ENCODE results near the gene POFUT1. TPM values are rescaled to one million over a fixed set of nuclear protein-coding genes. Genes with fewer than 3 reads are reported as not detected.

The POFUT1 gene
- total and polyA plus RNA-seq, 11 donors, result 12.0 to 48.5 (median 27.3) TPM

- Histone ChIP-seq H3K27me3 (no peaks in the 10 kb centered on the region), H3K9me3 (no peaks in the 10 kb centered on the region), H3K4me1 (peaks cover 0 to 10% (median 4%) of the 10 kb centered on the region in 12 donors), H3K36me3 (peaks cover 0 to 87% (median 61%) of the 10 kb centered on the region in 9 donors), H3K4me3 (no peak overlapping the region), H3K27ac (no peak overlapping the region)
- no peak for ATAC-seq
- WGBS, 4 donors, result 96 to 100% (median 100%) methylated on average over 1 of the region's 1 CpG
- intact Hi-C loops (cut with DNase I), result no loop called here
- TF ChIP-seq POLR2A (IDR thresholded peaks at IDR 0.05) (no peak), CTCF (IDR thresholded peaks at IDR 0.05) (no peak)
- DNase-seq, result no peak
Measured at GRCh38 chr20:32213870-32214269, 6.2 kb downstream of the POFUT1 start.

DNA sequence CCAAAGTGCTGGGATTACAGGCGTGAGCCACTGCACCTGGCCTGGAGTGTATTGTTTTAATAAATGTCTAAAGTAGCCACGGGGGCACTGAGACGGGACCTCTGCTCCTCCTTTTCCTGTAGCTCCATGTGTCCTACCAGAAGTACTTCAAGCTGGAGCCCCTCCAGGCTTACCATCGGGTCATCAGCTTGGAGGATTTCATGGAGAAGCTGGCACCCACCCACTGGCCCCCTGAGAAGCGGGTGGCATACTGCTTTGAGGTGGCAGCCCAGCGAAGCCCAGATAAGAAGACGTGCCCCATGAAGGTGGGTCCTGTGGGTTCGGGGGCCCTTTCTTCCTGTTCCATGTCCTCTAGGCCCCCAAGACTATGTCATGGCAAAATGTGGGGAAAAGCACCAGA, 7.5 kb downstream of the POFUT1 start:
- peaks cover 0 to 96% (median 71%) of the 10 kb centered on the region in 9 donors for H3K36me3 ChIP-seq
- no peak overlapping the region for H3K27ac ChIP-seq
- no peaks in the 10 kb centered on the region for H3K27me3 ChIP-seq
- 84 to 88% (median 85%) methylated on average over 8 of the region's 8 CpGs for WGBS, 4 donors
- H3K9me3 ChIP-seq, result no peaks in the 10 kb centered on the region
- no peak overlapping the region for H3K4me3 ChIP-seq
- no peak for TF ChIP-seq CTCF (IDR thresholded peaks at IDR 0.05)
- no peak for TF ChIP-seq POLR2A (IDR thresholded peaks at IDR 0.05)
- DNase-seq (no peak), ATAC-seq (no peak)
- H3K4me1 ChIP-seq, result peaks cover 0 to 4% (median 0%) of the 10 kb centered on the region in 12 donors
- intact Hi-C loops (cut with DNase I), result no loop called here

DNA sequence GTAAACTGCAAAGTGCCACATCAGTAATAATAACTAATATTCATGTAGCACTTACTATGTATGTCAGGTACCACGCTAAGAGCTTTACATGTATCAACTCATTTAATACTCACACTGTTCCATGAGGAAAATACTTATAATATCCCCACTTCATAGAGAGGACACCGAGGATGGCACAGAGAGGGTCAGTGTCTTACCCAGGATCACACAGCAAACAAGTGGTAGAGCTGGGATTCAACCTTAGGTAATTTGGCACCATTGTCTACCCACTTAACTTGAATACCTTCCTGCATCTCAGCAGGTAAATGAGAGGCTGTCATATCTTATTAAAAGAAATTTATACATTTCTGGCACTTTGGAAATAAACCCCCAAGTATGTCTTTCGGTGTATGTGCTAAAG, 8.0 kb downstream of the POFUT1 start:
- DNase-seq (no peak), ATAC-seq (no peak)
- no peaks in the 10 kb centered on the region for H3K27me3 ChIP-seq
- 90 to 98% (median 97%) methylated on average over 3 of the region's 3 CpGs for WGBS, 4 donors
- H3K27ac ChIP-seq, result peak overlapping the region in 1 of 12 donors; percentile 51
- no peak overlapping the region for H3K4me3 ChIP-seq
- H3K4me1 ChIP-seq, result peaks cover 0 to 4% (median 0%) of the 10 kb centered on the region in 12 donors
- TF ChIP-seq POLR2A (IDR thresholded peaks at IDR 0.05), result no peak
- peaks cover 0 to 96% (median 77%) of the 10 kb centered on the region in 9 donors for H3K36me3 ChIP-seq
- intact Hi-C loops (cut with DNase I), result no loop called here
- no peaks in the 10 kb centered on the region for H3K9me3 ChIP-seq

- whole genome bisulfite sequencing, 4 donors, result 80 to 87% (median 84%) methylated on average over 13 of the region's 13 CpGs
- Histone ChIP-seq H3K27me3 (no peaks in the 10 kb centered on the region), H3K9me3 (no peaks in the 10 kb centered on the region), H3K4me3 (no peak overlapping the region), H3K4me1 (peaks cover 0 to 4% (median 0%) of the 10 kb centered on the region in 12 donors), H3K27ac (peak overlapping the region in 1 of 12 donors; percentile 51), H3K36me3 (peaks cover 0 to 97% (median 79%) of the 10 kb centered on the region in 9 donors)
- ATAC-seq, result peak in 1 of 4 donors; percentile 44
- DNase-seq, result no peak
- intact Hi-C loops (cut with DNase I), result no loop called here
- TF ChIP-seq CTCF (IDR thresholded peaks at IDR 0.05), result no peak
- TF ChIP-seq POLR2A (IDR thresholded peaks at IDR 0.05), result no peak
Measured at GRCh38 chr20:32216179-32217142, 8.8 kb downstream of the POFUT1 start.

Measured in heart left ventricle (tissue), 16 donors.